Stimulated activated CD4-positive, alpha-beta T cell treated with anti-CD3 and anti-CD28 coated beads, Interleukin-15, amount 100 ng/mL, for 1 hour (primary cell): ENCODE data around the gene CPT1B.
A peak's percentile ranks its signal among the peaks of the same experiment; 100 is the strongest.
"Not testable (repeated sequence)": the region's sequence is repeated elsewhere in the genome, so short reads cannot be mapped to it uniquely, and the experiment has no call there.

Source experiments
- DNase-seq, 2 donors: peaks; one replicate each; pipeline ENCODE4 v3.0.0-alpha.2; 2020; ENCODE audit warnings: low read depth in 1 of 2, low spot score in 1 of 2

CPT1B gene

DNA sequence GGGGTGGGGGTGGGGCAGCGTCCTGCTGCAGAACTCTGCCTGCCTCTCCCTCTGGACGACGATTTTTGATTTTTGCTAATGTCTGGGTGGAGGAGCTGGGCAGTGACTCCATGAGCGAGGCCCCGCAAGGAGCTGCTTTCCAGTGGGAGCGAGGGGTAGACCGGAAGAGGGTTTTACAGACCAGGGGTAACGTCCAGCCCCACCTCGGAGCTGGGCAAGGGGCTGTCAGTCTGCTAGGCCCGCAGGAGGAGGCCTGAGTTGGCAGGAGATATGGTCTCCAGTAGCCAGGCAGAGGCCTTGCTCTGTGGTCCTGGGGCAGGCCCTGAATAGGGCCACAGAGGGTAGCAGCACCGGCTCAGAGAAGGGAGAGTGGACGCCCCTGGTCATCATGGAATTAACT is 31.4 kb upstream of the CPT1B start:
- DNase-seq: no peak

DNA sequence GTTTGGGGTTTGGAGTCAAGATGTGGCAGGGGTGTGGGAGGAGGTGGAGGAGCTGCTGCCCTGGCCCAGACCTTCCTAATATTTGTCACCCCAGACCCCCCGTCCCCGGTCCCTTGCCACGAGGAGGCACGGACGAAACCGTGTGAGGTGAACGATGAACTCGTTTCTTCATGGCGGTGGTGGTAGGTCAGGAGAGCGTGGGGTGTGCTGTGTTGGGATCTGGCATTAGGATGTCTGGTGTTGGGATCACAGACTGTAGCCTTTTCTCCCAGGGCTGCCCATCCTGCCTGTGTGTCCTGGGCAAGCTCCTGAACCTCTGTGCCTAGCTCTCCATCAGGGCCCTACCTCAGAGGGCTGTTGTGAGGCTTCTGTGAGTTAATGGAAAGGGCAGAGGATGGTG is 30.8 kb upstream of the CPT1B start:
- DNase-seq: no peak

DNA sequence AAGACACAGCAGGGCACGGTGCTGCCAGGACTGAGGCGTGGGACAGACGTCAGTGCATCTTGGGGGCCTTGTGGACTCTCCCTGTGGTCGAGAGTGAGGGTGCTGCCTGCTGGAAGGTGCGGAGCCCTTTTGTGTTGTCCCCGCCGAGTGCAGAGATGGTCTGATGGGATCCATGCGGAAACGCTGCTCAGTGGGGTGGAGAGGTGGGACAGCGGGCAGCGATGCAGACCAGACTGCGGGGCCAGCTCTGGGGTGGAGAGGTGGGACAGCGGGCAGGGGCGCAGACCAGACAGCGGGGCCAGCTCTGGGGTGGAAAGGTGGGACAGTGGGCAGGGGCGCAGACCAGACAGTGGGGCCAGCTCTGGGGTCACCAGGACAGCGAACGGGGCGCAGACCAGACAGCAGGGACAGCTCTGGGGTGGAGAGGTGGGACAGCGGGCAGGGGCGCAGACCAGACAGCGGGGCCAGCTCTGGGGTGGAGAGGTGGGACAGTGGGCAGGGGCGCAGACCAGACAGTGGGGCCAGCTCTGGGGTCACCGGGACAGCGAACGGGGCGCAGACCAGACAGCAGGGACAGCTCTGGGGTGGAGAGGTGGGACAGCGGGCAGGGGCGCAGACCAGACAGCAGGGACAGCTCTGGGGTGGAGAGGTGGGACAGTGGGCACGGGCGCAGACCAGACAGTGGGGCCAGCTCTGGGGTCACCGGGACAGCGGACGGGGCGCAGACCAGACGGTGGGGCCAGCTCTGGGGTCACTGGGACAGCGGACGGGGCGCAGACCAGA is 30.0 kb upstream of the CPT1B start:
- DNase-seq: not testable (repeated sequence)

DNA sequence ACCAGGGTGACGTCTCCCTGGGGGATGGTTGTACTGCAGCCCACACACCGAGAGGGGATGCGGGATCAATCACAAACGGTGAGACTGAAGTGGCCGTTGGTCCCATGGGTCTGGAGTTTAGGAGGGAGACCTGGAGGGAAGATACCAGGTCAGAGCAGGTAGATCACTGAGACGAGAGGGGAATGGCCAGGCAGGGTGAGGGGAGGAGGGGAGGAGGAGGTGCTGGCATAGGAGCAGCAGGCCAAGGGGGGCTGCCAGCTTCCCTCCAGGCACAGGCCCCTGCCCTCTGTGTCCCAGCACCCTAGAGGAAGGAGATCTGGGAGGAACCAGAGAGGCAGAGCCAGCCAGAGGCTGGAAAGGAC is 29.4 kb upstream of the CPT1B start:
- no peak for DNase-seq

DNA sequence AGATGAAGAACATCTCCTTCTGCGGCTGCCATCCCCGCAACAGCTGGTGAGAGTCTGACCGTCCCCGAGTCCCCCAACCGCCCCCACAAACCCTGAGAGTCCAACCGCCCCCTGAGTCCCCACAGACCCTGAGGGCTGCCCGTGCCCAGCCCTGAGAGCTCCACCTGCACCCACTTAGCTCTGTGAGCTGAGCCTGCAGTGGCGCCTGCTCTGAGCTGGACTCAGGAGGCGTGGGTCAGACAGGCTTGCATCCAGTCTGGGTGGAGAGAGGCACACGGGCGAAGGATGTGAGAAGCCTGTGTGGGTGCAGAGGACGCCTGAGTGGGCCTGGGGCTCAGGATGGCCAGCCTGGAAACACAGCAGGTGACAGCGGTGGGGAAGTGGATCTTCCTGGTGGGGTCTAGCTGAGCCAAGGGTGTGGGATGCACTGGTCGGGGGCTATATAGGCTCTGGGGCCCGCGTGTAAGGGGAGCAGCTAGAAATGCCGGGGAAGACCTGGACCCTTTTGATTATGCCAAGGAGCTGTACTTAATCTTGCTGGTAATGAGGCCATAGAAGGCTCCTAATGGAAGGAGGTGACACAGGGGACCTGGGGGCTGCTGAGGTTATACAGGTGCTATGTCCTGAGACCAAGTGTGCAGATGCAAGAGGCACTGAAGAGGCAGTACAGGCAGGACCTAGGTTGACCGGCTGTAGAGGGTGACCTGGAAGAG is 28.9 kb upstream of the CPT1B start:
- no peak for DNase-seq

DNA sequence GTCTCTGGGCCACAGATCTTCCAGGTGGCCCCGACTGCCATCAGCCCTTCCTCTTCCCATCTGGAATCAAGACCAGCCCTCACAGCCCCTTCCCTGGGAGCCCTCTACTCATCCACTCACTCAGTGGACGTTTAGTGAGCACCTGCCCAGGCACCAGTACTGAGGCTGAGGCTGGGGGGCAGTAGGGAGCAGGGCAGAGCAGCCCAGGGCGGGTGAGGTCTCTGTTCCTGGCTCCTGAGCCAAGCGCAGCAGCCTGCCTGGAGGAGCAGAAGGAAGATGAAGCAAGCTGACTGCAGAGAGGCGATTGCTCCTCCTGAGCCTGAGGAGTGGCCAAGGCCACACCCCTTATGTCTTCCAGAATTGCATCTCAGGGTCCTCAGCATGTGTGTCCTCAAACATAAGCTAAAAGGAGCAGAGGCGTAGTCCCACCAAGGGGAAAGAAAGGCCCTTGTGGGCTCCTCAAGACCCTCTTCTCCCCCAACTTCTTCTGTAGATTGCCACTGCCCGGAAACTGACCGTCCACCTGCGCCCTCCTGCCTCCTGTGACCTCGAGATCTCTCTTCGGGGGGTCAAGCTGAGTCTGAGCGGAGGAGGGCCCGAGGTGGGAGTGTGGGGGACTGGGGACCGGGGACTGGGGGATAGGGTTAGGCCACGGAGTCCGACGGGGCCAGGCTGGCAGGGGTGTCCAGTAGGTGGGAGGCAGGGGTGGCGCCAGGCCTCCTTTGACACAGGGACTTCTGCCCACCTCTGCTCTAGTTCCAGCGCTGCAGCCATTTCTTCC is 28.1 kb upstream of the CPT1B start:
- DNase-seq: no peak

DNA sequence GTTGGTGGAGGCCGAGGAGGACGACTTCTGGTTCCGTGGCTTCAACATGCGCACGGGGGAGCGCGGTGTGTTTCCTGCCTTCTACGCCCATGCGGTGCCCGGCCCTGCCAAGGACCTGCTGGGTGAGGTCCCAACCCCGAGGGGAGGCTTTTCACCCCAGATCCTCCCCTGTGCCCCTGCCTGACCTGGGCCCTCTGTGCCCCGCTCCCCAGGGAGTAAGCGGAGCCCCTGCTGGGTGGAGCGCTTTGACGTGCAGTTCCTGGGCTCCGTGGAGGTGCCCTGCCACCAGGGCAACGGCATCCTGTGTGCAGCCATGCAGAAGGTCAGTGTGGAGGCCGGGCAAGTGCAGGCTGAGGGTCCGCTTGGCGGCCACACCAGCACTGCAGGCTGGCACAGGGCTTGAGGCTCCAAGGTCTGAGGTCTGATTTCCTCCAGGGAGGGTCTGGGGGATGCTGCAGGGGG is 27.4 kb upstream of the CPT1B start:
- no peak for DNase-seq

DNA sequence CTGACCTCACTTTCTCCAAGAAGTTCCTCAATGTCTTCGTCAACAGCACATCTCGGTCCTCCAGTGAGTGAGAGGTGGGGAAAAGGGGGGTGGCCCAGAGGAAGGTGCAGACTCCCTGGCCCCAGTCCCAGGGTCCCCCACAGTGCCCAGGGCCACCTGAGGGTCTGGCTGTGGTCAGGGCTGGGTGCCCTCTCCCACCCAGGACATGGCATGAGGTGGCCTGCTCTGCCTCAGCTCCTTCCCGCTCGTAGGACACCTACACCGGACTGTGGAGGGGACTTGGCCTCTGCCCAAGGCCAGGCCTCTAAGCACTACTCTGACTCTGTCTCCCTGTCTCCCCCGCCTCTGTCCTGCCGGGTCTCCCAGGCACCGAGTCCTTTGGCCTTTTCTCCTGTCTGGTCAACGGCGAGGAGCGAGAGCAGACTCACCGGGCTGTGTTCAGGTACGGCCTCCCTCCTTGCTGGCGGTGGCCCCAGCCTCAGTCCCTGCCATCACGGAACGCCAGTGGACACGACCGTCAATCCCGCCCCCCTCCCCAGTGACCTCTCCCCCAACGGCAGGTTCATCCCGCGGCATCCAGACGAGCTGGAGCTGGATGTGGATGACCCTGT is 26.9 kb upstream of the CPT1B start:
- DNase-seq: no peak

DNA sequence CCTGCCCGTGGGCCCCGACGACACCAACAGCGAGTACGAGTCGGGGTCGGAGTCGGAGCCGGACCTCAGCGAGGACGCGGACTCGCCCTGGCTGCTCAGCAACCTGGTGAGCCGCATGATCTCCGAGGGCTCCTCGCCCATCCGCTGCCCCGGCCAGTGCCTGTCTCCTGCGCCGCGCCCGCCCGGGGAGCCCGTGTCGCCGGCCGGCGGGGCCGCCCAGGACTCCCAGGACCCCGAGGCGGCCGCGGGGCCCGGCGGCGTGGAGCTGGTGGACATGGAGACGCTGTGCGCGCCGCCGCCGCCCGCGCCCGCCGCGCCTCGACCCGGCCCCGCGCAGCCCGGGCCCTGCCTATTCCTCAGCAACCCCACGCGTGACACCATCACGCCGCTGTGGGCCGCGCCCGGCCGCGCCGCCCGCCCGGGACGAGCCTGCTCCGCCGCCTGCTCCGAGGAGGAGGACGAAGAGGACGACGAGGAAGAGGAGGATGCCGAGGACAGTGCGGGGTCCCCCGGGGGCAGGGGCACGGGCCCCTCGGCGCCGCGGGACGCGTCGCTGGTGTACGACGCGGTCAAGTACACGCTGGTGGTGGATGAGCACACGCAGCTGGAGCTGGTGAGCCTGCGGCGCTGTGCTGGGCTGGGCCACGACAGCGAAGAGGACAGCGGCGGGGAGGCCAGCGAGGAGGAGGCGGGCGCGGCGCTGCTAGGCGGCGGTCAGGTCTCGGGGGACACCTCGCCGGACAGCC is 26.2 kb upstream of the CPT1B start:
- DNase-seq: no peak

DNA sequence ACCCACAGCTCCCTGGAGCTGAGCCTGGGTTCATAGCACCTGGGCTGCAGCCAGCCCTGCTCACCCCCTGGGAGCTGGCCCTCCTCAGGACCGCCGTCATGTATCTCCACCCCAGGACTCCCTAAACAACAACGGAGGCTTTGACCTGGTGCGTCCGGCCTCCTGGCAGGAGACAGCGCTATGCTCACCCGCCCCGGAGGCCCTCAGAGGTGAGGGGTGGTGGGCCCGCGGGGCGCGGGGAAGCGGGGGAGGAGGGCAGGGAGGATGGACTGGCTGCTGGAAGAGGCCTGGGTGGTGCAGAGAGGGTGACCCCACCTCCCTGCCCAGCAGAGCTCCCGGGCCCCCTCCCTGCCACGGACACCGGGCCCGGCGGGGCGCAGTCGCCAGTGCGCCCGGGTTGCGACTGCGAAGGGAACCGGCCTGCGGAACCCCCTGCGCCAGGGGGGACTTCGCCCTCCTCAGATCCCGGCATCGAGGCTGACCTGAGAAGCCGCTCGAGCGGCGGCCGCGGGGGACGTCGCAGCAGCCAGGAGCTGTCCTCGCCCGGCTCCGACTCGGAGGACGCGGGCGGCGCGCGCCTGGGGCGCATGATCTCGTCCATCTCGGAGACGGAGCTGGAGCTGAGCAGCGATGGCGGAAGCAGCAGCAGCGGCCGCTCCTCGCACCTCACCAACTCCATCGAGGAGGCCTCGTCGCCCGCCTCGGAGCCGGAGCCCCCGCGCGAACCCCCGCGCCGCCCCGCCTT is 25.5 kb upstream of the CPT1B start:
- no peak for DNase-seq

DNA sequence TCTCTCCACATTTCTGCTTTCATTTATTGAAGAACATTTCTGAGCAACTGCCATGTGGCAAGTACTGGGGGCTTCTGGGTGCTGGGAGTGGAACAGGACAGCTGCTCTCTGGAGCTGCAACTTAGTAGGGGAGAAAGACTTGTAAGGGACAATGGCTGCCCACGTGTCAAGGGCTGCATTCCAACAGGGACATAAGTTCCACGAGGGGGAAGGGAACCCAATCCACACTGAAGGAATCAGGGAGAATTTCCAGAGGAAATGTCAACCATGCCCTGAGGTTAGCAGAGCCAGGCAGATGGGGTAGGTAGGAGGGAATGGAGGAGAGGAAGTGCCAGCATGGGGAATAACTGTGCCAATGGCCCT is 24.1 kb upstream of the CPT1B start:
- no peak for DNase-seq

DNA sequence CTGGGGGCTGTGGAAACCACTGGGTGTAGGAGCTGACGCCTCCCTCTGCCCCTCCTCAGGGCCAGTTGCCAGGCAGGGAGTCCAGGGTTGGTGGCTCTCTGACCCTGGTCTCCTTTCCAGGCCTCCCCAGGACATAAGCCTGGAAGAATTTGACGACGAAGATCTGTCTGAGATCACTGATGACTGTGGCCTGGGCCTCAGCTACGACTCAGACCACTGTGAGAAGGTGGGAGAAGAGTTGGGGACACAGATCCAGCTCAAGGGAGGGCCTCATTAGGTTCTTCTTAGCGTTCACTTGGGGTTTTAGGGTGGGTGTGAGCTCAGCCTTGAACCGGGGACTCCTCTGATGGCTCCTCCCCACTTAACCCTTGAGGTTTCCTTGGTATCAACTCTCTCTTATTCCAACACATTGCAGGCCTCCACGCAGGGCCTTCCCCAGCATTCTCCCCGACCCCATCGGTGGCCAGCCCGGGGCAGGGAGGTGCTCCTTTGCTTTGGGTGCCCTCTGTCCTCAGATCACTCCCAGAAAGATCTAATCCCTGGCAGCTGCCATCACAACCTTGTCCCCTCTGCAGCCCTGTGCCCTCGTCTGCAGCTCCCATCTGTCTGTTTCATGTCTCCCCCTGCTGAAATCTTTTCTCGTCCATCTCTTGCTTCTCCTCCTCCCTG is 23.6 kb upstream of the CPT1B start:
- no peak for DNase-seq

DNA sequence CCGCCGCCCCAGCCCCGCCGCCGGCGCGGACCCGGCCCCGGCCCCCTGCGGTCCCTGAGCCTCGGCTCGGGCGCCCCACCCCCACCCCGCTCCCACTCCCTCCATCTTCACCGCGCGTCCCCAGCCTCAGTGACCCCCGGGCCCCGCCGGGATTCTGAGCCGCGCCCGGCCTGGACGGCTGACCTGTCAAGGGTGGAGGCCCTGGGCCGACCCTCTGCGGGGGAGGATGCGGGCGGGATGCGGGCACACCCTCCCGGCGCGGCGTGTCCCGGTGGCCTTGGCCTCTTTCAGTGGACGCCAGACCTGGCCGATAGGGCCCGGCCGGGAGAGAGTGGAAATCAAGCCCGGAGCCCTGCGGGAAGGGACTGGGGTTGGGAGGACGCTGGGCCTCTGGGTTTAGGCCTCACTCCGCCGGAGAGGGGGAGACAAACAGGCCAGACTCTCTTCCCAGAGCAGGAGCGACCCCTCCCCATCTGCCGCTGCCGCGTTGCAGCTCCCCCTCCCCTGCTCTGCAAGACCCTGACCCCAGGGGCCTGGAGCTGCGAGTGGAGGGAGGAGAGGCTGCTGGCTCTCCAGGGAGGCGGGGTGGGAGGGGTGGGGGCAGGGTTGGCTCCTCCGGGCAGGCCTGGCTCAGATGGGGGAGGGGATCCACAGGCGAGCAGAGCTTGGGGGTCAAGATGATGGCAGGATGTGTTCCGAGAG is 22.9 kb upstream of the CPT1B start:
- no peak for DNase-seq

DNA sequence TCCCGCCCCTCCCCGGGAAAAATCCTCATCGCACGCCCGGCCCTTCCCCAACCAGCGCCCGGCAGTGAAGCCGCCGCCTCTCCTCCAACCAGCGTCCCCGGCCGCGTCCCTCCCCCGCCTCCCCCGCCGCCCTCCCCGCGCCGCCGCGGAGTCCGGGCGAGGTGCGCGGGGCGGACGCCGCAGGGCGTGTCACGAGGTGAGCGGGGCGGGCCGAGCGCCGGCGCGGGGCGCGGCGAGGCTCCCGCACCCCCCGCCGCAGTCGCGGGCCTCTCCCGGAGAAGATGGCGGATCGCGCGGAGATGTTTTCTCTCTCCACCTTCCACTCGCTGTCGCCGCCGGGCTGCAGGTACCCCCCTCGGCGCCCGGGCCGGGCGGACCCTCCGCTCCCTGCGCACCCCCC is 22.3 kb upstream of the CPT1B start, which contains the start of gene MAPK8IP2:
TSS of gene MAPK8IP2 (plus strand) at position 256 of the 400 bp plus-strand sequence. CDS start at position 282, 26 bp downstream.
- no peak for DNase-seq

DNA sequence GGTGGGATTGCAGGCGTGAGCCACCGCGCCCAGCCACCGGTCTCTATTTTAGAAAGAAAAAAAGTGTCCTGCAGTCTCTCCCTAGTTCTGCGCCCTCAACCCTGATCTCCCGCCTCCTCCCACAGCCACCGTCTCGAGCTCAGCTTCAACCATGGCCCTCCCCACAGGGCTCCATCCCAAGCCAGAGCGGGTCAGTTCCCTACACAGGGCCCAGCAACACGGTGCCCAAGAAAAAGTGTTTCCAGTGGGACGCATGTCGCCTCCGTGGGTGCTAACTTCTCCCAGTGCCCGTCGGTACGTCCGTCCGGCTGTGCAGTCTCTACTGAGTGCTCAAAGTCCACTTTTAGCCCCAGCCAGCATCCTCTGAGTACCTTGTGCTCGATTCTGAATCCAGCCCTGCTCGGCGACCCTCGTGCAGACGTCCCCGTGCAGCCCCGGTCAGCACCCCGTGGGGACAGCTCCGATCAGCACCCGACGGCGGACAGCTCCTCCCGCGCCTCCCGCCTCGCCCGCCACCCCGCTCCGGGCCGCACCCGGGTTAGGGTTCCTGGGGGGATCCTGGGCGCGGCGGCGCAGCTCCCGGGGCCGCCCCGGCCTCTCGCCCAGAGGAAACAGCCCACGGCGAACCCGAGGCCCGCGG is 21.7 kb upstream of the CPT1B start:
- DNase-seq: peak in 1 of 2 donors; percentile 52

DNA sequence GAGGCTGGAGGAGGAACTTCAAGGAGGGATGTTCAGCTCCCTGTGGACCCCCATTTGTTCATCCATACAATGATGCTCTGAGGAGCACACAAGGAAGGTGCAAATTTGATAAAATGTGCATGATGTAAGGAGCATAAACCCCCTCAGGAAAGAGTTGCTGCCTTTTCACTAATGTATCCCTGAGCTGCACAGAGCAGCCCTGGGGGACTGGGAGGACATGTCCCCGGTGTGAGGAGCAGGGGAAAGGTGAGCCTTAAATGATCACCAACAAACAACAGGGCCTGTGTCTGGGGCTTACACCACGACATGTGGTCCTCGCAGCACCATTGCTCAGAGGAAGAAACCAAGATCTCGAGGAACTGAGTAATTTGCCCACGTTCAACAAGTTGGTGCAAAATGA is 18.9 kb upstream of the CPT1B start:
- no peak for DNase-seq

DNA sequence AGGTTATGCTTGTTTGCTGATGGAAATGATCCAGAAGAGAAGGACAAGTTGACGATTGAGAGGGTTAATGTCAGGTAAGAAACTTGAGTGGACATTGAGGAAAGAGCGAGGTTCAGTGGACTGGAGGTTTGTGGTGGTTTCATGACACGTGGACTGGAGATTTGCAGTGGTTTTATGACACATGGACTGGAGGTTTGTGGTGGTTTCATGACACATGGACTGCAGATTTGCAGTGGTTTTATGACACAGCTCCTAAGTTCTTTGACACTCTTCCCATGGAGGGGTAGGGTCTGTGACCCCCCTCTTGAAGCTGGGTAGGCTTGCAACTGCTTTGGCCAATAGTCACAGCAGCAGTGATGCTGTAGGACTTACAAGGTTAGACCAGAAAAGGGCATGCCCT is 17.0 kb upstream of the CPT1B start:
- no peak for DNase-seq

DNA sequence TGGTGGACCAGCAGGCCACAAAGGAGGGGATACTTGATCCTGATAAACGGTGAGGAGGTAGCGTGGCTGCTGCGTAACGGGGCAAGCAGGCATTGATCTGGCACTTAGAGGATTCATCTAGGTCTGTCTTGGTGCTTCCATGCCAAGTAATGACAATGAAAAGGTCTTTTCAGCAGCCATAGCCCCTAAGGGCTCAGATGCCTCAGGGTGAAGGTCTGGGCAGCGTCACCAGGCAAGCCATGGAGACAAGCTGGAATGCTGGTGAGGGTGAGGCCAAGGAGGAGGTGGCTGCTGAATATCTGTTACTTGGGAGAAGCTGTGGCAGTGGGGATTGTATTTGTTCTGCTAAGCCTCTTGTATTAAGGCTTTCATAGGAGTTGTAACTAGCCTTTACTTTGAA is 9.2 kb upstream of the CPT1B start:
- DNase-seq: no peak
